NCI-H146 (cell line): Measurements from ENCODE around the gene TSHZ2.
"Not testable (repeated sequence)": the region's sequence is repeated elsewhere in the genome, so short reads cannot be mapped to it uniquely, and the experiment has no call there.

Experiments used
- DNase-seq: peaks from one replicate; lab custom pipeline; 2025; lab: John Stamatoyannopoulos, UW

The TSHZ2 gene

DNA sequence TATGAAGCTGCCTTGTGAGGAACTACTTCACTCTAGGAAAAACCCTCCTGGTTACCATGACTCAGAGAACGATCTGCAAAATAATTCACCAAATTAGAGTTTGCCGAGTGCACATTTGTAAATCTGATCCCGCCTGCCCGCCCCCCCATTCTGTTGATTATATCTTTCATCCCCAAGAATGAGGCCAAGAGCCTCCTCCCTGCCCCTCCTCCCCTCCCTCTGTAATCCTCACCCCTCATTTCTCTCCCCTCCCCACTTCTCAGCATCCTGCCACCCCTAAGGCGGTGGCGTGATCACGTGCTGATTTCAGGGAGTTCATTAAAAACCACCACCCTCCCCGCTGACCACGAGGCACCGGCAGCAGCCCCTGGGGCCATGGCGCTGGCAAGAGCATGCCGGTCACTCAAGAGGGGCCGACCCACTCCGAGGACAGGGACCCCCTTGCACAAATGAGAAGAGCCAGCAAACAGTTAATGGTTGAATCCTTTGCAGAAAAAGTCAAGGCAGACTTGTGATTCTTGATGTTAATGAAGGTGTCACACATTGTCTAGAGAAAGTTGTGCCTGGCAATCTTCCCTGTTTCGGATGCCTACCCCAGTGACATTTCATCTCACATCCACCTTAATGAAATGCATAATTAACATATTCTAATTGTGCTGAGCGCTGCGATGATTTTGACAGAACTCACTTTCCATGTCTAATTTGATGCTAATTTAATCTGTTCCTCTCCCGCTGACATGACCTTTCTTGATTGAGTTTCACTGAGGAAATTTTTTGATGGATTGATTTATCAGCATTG, 373.6 kb downstream of the TSHZ2 start:
- no peak for DNase-seq

DNA sequence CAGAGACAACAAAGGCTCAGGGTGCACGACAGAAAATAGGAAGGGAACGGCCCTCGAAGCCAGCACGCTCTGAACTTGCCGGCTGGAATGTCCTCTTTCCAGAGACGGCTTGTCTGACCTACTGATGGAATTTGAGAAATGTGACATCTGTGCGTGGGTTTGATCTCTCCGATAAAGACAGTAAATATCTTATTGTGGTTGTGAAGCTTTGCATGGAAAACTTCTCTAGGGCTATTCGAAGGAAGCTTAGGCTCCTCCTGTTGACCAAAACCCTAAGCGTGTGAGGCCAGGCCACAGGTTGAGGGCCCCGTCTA, 374.1 kb downstream of the TSHZ2 start:
- DNase-seq, result no peak

DNA sequence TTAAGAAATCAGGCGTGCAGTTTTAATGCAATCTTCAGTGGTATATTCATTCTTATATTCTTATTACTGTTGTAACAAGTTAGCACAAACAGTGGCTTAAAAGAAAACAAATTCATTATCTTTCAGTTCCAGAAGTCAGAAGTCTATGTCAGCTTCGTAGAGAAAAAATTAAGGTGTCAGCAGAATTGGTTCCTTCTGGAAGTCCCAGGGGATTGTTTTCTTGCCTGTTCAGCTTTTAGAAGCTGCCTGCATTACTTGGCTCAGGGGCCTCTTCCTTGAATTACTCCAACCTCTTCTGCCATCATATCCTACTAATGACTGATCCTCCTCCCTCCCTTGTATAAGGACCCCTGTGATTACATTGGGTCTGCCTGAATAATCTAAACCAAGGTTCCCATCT, 377.6 kb downstream of the TSHZ2 start:
- no peak for DNase-seq

DNA sequence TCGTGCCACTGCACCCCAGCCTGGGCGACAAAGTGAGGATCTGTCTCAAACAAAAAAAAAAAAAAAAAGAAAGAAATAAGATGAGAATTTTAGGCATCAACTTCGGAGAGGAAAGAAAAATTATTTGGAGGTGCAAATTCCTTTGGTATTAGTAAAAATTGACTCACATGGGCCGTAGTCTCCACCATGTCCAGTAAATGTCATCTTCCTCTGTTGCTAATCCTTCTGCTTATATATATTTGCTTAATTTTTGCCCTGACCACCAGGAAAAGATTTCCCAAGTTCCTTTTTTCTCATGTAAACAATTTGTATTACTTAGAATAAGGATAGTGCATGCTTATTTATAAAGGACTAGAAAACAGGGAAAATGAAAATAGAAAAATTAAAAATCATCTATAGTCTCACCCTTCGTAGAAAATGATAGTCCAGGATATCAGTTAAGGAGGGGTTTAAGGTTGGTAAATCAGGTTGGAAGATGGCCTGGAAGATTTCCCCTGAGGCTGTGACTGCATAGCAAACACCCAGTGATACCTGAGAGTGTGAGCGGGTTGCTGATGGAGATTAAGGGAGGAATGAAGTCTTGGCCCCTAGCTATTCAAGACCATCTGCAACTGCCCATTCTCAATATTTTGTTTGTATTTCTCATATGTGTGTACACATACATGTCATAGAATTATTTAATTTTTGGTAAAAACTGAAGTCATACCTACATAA, 380.7 kb downstream of the TSHZ2 start:
- no peak for DNase-seq

DNA sequence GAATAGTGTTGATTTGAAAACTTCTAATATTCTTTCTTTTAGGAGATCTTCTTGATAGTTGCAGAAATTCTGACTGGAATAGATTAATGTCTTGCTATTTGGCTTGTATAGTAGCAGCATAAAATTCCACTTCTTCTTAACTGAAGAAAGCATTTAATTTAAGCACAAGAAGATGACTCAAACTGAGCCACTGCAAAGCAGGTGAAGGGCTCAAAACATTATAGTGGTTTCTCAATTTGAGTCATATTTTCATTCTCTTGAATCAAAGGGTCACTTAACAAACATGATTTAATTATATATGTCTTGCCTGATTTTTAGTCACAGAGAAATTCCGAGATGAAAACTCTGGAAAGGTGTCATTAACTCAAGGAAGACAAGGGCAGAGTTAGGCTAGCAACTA, 382.2 kb downstream of the TSHZ2 start:
- no peak for DNase-seq

DNA sequence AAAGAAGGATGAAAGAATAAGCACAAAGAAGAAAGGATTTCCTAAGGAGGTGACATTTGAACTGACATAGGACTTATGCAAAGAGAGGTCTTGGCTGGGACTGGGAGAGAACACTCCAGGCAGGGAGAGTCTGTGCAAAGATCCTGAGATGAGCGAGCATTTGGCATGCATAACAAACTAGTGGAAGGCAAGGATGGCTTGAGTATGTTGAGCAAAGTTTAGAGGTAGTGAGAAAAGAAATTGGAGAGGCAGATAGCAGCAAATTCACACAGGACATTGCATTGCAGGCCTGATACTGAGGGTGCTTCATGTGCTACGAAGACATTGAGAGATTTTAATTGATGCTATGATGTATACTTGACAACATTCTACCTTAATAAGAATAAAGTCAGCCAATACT, 383.6 kb downstream of the TSHZ2 start:
- no peak for DNase-seq

DNA sequence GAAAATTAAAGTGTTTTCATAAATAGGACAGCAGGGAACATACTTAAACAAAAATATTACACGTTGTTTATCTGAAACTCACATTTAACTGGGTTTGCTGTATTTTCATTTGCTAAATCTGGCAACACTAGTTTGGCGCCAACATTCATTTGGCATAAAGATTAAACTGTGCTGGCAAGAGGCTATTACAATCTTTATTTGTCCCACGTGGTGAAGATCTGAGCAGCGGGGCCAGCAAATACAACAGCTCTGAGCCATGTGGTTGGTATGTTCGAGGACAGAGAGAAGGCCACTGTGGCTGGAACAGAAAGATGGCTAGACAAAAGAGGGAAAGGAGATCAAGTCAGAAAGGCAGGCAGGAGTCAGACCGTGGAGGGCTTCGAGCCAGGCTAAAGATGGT, 387.3 kb downstream of the TSHZ2 start:
- DNase-seq, result no peak

DNA sequence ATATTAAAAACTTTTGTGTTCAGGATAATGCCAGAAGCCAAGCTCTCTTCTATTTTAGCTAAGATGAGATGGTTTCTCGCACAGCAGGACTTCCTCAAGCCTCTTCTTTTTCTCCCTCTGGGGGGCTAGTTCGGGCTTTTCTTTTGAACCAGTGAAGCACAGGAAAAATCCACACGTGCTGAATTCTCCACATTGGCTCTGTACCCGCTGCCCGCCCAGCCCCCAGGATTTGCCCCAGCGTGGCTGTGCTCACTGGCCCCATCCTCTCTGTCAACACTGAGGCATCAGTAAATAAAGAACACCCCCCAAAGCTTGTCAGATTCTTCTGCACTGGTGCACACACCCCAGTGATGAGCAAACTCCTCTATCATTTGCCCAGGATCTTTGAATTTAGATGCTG, 388.7 kb downstream of the TSHZ2 start:
- no peak for DNase-seq

DNA sequence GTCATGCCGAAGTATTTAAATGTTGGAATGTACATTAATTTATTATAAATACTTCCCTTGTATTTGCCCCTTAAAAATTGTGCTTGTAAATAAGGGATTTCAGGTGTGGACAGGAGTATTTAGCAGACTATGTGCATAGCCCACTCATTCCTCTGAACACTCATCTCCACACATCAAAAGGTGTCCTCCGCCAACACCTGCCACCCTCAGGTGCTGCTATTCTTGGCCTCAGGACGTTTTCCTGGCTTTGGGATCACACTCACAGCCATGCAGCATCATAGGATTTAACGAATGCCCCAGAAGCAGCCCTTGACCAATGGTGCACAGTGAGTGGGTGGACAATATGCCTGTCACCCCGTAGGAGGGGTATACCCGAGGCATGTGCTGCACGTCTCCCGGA, 390.6 kb downstream of the TSHZ2 start:
- DNase-seq, result no peak

DNA sequence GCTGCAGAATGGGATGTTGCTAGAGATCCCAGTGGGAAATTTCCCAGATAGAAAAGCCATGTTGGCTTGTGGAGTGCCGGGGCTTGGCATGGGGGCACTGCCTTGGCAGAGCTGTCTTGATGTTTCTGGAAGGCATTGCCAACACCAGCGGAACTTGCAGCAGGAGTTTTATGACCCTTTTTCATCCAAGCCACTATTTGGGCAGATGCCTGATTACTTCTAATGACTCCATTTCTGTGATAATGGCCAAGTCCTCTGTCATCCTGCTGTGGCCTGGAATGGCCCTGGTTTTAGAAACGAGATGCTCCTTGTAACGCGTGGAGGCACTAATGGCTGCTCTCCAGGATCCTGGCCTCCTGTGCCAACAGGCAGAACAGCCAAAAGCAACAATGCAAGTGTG, 392.5 kb downstream of the TSHZ2 start:
- no peak for DNase-seq

DNA sequence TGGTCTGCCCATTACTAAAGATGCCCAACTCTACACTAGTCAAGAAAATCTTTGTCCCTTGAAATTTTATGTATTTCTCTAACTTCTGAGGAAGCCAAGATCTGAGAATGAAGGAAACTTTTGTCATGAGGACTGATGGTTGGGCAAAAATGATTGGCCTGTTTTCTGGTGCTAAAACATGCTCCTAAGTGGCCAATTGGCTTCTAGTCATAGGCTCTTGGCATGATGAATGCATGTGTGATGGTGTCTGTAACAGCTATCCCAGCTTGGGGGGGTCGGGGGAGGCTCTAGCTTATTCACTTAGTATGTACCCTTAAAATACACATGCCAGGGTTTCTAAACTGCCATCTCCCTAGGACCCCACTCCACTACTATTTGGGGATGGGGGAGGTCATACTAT, 392.9 kb downstream of the TSHZ2 start:
- no peak for DNase-seq

DNA sequence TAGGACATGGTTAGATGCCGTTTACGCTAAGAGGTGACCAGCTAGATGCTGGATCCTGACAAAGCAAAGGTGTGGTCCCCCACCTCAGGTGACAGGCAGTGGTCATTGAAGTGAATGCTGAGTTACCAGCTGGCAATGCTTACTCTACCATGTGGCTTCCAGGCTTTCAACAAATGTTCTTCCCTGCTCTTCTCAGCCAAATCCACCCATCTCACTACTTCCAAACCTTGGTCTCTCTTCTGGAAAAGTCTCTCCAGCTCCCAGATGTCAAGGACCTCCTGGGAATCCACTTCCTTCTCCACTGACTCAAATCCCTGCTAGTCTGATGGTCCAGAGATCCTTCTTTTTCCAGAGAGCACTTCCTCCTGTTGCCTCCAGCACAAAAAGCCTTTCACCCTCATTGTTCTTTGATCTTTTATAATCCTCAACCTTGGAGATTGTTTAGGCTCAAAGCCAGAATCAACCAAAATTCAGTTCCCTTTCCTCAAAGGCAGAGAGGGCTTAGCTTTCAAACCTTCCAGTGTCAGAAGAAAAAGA, 393.4 kb downstream of the TSHZ2 start:
- no peak for DNase-seq

DNA sequence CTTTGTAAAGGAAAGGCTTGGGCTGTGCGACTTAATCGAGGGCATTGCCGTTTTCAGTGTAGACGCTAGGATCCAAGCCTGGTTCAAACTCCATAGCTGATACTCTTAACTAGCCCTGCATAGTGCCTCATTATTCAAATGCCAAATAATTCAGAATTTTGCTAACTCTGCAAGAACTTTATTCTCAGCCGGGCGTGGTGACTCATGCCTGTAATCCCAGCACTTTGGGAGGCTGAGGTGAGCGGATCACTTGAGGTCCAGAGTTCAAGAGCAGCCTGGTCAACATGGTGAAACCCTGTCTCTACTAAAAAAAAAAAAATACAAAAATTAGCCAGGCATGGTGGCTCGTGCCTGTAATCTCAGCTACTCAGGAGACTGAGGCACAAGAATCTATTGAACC, 394.8 kb downstream of the TSHZ2 start:
- not testable (repeated sequence) for DNase-seq

DNA sequence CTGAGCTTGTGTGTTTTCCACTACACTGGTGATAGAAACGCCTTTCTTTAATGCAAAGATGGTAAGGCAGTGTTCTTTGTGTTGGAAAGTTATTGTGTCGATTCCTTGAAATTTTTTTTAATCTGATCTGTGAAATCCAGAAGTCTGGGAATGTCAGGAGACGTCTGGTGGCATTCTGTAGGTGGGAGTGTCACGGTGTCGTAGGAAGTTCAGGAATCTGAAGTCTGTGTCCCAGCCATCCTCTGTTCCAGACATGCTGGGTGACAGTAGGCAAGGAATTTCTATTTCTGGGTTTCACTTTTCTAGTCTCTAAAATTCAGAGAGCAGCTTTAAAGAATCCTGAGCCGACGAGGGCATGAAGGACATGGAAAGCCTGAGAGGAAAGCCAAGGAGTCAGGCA, 397.7 kb downstream of the TSHZ2 start:
- DNase-seq, result no peak

DNA sequence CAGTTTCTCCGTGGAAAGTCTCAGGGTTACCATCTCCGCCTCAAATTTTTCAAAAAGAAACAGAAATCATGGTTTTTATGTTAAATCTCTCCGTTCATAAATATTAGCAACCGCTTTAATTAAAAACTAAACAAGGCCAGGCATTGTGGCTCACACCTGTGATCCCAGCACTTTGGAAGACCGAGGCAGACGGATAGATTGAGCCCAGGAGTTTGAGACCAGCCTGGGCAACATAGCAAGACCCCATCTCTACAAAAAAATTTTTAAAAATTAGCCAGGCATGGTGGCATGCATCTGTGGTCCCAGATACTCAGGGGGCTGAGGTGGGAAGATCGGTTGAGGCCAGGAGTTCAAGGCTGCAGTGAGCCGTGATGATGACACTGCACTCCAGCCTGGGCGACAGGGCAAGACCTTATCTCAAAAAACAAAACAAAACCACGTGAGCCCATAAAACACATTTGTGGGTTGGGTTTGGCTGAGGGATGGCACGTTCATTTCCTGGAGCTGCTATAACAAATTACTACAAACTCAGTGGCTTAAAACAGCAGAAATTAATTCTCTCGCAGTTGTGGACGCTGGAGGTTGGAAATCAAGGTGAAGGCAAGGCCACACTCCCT, 398.3 kb downstream of the TSHZ2 start:
- no peak for DNase-seq

DNA sequence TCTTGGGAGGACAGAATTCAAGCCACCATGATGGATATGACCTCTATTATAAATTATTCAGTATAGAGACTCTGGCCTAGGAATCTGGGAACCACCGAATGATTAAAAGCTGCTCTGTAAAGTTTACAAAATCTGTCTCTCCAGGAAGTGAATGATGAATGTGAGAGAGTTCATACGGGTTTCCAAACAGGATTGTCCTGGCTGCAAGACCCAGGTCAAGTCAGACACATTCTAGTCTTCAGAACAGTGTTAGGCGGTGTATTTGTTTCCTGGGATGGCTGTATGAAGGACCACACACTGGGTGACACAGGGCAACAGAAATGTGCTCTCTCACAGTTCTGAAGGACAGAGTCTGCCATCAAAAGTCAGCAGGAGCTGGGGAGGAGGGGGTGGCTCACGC, 399.1 kb downstream of the TSHZ2 start:
- no peak for DNase-seq

DNA sequence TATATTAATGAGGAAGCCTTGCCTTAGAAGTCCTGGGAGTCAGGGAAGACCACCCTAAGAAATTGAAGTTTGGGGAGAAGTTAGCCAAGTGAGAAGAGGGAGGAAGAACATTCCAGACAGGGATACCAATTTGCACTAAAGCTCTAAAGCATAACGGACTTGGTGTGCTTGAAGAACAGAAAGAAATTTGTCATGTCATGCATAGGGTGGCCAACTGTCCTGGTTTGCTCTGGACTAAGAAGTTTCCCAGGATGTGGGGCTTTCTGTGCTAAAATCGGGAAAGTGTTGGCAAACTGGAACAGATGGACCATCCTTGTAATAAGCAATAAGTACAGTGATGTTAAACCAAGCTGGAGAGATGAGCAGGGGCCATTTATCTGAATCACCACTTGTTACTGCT, 403.9 kb downstream of the TSHZ2 start:
- DNase-seq, result no peak

DNA sequence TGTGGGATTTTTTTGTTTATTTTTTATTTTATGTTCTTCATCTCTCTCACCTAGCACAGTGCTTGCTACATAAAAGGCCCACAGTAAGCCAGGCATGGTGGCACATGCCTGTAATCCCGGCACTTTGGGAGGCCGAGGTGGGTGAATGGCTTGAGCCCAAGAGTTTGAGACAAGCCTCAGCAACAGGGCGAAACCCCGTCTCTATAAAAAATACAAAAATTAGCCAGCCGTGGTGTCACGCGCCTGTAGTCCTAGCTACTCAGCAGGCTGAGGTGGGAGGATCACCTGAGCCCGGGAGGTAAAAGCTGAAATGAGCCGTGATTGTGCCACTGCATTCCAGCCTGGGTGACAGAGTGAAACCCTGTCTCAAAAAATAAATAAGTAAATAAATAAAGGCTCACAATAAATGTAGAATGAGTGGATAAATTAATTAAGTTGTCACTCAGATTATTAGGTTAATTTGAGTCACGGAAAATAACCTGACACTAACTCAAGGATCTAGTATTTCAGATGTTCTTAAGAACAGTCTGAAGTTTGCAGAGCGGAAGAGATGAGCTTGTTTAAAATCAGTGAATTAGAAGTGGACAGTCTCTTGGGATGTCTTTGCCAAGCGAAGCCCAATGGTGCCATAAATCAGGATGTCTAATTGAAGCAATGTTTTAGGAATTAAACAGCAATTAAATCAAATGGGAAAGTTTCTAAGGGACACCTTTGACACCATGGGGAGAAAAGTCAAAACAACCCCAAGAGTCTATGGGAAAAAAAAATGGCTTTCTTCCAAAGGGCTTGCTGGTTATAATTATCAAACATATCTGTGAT, 407.1 kb downstream of the TSHZ2 start:
- no peak for DNase-seq

DNA sequence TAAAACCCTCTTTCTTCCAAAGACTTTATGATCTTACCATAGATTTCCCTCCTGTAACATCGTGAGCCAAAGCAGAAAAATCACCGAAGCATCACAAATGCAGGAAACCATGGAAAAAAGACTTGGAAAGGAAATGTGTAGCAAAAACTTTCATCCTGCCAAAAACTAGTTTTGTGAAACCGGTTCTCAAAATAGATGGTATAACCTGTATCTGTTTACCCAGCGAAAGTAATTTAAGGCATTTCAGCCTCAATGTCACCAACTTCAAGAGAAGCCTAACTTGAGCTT, 407.6 kb downstream of the TSHZ2 start:
- no peak for DNase-seq

DNA sequence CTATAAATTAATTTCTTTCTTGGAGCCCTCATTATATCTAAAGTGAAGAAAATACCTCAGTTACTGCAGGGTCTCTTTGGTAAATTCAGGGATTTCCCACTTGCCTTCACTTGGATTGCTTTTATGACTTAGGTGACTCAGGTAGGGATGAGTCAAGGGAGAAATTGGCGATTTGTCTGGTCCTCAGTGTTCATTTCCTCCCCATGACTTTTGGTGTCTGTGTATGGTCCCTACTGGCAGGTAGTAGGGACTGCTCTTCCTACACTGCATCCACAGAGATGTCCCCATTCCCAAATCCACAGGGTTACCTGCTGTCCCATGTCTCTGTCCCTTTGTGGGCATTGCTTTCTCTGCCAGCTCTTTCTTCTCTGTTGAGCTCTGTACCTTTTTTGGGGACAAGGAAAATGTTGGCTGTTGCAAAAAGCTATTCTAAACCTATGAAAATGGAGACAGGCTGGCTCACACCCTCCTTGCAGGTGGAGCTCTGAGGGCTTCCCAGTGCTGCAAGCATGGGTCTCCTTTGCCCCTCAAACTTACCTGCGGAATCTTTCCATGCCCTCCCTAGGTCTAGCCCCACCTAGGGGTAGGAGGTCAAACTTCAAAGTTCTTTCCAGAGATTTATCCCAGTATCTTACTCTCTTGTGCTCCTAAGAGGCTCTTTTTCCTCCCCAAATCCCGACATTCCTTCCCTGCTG, 409.6 kb downstream of the TSHZ2 start:
- no peak for DNase-seq

DNA sequence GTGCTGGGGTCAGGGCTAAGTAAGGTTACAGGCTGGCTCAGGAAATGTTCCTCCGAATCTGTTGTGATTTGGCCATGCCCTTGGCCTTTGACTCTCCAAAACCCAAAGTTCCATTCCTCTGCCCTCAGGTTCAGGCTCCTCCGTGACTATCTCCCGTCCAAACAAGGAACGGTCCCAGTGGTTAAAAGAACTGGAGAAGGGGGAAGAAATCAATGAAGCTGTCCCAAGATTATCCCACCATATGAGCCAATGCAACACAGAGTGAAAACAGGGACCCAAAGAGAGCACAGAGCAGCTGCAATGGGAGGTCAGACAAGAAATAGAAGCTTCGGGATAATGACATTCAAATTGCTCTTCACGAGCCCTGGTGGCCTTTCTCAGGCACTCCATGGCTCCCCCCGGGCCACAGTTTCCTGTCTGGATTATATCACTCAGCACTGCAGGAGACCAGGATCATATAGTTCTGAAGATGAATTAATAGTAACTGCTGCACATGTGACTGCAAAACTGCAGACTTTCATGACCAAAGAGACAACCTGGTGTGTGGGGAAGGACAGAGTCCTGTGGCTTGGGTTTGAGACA, 410.2 kb downstream of the TSHZ2 start:
- no peak for DNase-seq

DNA sequence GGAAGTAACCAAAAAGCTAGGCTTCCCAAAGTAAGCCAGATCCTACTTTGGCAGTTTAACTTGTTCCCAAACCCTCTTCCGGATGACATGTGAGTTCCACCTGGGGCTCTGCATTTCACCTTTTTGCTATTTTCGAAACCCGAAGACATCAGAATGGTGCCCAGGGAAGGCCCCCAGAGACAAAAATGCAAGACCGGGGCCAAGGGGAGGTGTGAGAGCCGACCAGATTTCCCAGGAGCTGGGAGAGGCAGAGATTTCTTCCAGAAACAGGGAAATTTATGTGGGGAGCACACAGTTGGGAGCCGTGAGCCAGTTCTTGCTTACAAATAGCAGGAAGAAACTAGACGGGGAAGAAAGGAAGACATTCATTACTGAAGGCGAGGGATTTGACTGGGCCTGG, 411.8 kb downstream of the TSHZ2 start:
- no peak for DNase-seq
